WTC11 (cell line): ENCODE data around the gene GNG13.

Experiments
- CTCF ChIP-seq: fragments of 200-600 bp; IDR thresholded peaks from 2 replicates; pipeline ENCODE4 v1.8.0; 2022; ENCODE audit warnings: antibody characterized with exemption
- E2F4 ChIP-seq: sonication (generic); formaldehyde crosslinking; IDR thresholded peaks from 2 replicates; pipeline ENCODE4 v1.8.1; 2022; ENCODE audit warnings: low read depth, mild to moderate bottlenecking, moderate library complexity, missing genetic modification reagents, borderline replicate concordance
- ERG ChIP-seq: fragments of 250-450 bp; sonication (Bioruptor Pico); IDR thresholded peaks from 2 replicates; pipeline ENCODE4 v1.8.0; 2021; ENCODE audit warnings: mild to moderate bottlenecking
- IRF2 ChIP-seq: sonication (generic); formaldehyde crosslinking; IDR thresholded peaks from 2 replicates; pipeline ENCODE4 v1.8.0; 2022; ENCODE audit warnings: low read depth, missing genetic modification reagents, borderline replicate concordance
- JUN ChIP-seq: sonication (generic); formaldehyde crosslinking; IDR thresholded peaks from 2 replicates; pipeline ENCODE4 v1.8.0; 2023; ENCODE audit warnings: mild to moderate bottlenecking, missing genetic modification reagents
- KAT7 ChIP-seq: sonication (generic); formaldehyde crosslinking; IDR thresholded peaks from 2 replicates; pipeline ENCODE4 v1.8.1; 2023; ENCODE audit warnings: missing genetic modification reagents, mild to moderate bottlenecking, borderline replicate concordance
- TP53 ChIP-seq: sonication (generic); formaldehyde crosslinking; IDR thresholded peaks from 2 replicates; pipeline ENCODE4 v1.8.1; 2023; ENCODE audit warnings: mild to moderate bottlenecking, missing genetic modification reagents
- USF2 ChIP-seq: sonication (generic); formaldehyde crosslinking; IDR thresholded peaks from 2 replicates; pipeline ENCODE4 v1.8.1; 2023; ENCODE audit warnings: mild to moderate bottlenecking, missing genetic modification reagents, moderate library complexity
- ZBTB21 ChIP-seq: sonication (generic); formaldehyde crosslinking; IDR thresholded peaks from 2 replicates; pipeline ENCODE4 v1.8.1; 2023; ENCODE audit warnings: mild to moderate bottlenecking, missing genetic modification reagents, borderline replicate concordance
- ZNF281 ChIP-seq: sonication (generic); formaldehyde crosslinking; IDR thresholded peaks from 2 replicates; pipeline ENCODE4 v1.8.0; 2023; ENCODE audit warnings: mild to moderate bottlenecking, missing genetic modification reagents
- ZNF416 ChIP-seq: fragments of 250-450 bp; sonication (Bioruptor Pico); IDR thresholded peaks from 2 replicates; pipeline ENCODE4 v1.9.0; 2021; ENCODE audit warnings: mild to moderate bottlenecking, inconsistent platforms

- TF ChIP-seq TP53 (no peak), CTCF (no peak), ZBTB21 (CRISPR knock-in tag) (no peak), USF2 (CRISPR knock-in tag) (no peak), JUN (CRISPR knock-in tag) (no peak), KAT7 (CRISPR knock-in tag) (no peak), ERG (CRISPR knock-in tag) (no peak), IRF2 (CRISPR knock-in tag) (no peak), ZNF416 (CRISPR knock-in tag) (no peak), E2F4 (CRISPR knock-in tag) (no peak), ZNF281 (no peak)
These were observed 32.9 kb upstream of the GNG13 start for GRCh38 chr16:833411-833810.
